ENCODE measurements around the gene ABAT.

DNA sequence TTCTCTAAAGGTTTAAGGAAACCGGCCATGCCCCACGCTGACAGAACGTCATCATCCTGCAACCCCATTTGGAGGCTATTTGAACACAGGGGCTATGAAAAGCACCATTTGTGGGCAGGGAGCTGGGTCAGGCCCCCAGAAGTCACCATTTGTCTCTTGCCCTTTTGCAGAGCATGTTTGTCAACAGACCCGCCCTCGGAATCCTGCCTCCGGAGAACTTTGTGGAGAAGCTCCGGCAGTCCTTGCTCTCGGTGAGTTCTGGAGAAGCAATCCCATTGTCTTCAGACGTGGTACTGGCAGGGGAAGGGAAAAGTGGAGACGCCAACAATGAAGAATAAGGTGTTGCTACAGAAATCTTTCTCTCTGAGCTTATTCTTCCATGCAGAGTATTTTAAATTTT lies 89.5 kb downstream of the ABAT start:
- no peak for TF ChIP-seq CTCF (IDR thresholded peaks at IDR 0.05 in 2 of 3, conservative IDR thresholded peaks at IDR 0.05 in 1 of 3; ENCODE audit: control insufficient read depth in 2 of 3, extremely low read depth in 1 of 3, insufficient read depth in 1 of 3, low read depth in 3 of 3, low read length in 3 of 3)
- no peak for TF ChIP-seq POLR2A (IDR thresholded peaks at IDR 0.05; ENCODE audit: low read depth, low read length)
- no peak for TF ChIP-seq HSF1 (IDR thresholded peaks at IDR 0.05; ENCODE audit: low read depth, low read length)
- no peak for TF ChIP-seq GABPA (IDR thresholded peaks at IDR 0.05; ENCODE audit: low read depth)
- TF ChIP-seq, protein P1, sequence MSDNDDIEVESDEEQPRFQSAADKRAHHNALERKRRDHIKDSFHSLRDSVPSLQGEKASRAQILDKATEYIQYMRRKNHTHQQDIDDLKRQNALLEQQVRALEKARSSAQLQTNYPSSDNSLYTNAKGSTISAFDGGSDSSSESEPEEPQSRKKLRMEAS (IDR thresholded peaks at IDR 0.05; ENCODE audit: low read depth, low read length): no peak
- no peak for TF ChIP-seq NBN (IDR thresholded peaks at IDR 0.05)

Data from GM12878 (cell line).